B cell (primary cell): ENCODE measurements around the gene MSGN1.

Source experiments
- EZH2 ChIP-seq: IDR thresholded peaks from 2 replicates; pipeline ENCODE4 v1.6.1; 2012; ENCODE audit warnings: borderline replicate concordance, low read depth, mild to moderate bottlenecking, moderate library complexity, low read length; ENCODE audit not compliant: insufficient read depth, poor library complexity, severe bottlenecking
- TF ChIP-seq, protein P1 (sequence below): fragments of 200-600 bp; IDR thresholded peaks from one replicate; pipeline ENCODE4 v1.8.0; 2022; ENCODE audit warnings: antibody characterized with exemption, mild to moderate bottlenecking

DNA sequence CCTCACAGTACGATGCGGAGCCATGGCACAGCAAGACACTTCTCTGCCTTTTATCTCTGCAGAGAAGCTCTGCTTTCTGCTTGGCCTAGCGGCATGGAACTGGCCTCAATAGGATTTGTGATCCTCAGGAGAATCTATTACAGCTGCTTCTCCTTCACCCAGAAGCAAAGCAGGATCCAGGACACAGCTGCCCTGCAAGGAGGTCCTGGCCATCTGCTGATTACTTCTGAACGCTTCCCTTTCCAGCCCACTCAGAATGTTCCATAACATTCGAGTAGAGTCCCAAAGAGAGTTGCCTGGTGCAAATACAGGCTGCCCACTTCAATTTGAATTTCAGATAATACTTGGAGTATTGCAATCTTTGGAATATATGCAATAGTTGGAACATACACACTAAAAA, 33.0 kb downstream of the MSGN1 start:
- TF ChIP-seq, protein P1, sequence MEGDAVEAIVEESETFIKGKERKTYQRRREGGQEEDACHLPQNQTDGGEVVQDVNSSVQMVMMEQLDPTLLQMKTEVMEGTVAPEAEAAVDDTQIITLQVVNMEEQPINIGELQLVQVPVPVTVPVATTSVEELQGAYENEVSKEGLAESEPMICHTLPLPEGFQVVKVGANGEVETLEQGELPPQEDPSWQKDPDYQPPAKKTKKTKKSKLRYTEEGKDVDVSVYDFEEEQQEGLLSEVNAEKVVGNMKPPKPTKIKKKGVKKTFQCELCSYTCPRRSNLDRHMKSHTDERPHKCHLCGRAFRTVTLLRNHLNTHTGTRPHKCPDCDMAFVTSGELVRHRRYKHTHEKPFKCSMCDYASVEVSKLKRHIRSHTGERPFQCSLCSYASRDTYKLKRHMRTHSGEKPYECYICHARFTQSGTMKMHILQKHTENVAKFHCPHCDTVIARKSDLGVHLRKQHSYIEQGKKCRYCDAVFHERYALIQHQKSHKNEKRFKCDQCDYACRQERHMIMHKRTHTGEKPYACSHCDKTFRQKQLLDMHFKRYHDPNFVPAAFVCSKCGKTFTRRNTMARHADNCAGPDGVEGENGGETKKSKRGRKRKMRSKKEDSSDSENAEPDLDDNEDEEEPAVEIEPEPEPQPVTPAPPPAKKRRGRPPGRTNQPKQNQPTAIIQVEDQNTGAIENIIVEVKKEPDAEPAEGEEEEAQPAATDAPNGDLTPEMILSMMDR, result no peak
- no peak for TF ChIP-seq EZH2
